PFSK-1 (cell line): ENCODE data around the gene POR.

Source experiments
- FOXP2 ChIP-seq: optimal IDR thresholded peaks from 2 replicates; pipeline ENCODE3; 2011; ENCODE audit warnings: borderline replicate concordance, control low read depth, inconsistent platforms; ENCODE audit not compliant: insufficient read depth; ENCODE audit errors: extremely low read length, extremely low read depth
- POLR2AphosphoS5 ChIP-seq: IDR thresholded peaks from 2 replicates; pipeline ENCODE4 v1.6.1; 2012; ENCODE audit warnings: low read depth, mild to moderate bottlenecking, control low read depth, low read length, moderate library complexity
- REST ChIP-seq, 2 experiments: IDR thresholded peaks; 2 replicates each; pipeline versions ENCODE4 v1.6.1 to v1.8.0; 2011 to 2012; ENCODE audit warnings: low read depth in 2 of 2, low read length in 2 of 2, control low read depth in 1 of 2, inconsistent platforms in 1 of 2, mild to moderate bottlenecking in 1 of 2, moderate library complexity in 1 of 2; ENCODE audit not compliant: insufficient read depth in 1 of 2
- SIN3A ChIP-seq: IDR thresholded peaks from 2 replicates; pipeline ENCODE4 v1.6.1; 2012; ENCODE audit warnings: mild to moderate bottlenecking, low read length, moderate library complexity, borderline replicate concordance; ENCODE audit not compliant: insufficient read depth
- TAF1 ChIP-seq: IDR thresholded peaks from 2 replicates; pipeline ENCODE4 v1.6.1; 2012; ENCODE audit warnings: low read length, control low read depth, borderline replicate concordance; ENCODE audit not compliant: insufficient read depth

POR gene

GRCh38 chr7:75985009-75985517 is 70.1 kb downstream of the POR start:
- TF ChIP-seq FOXP2 (no peak), REST (IDR thresholded peaks at IDR 0.05; ENCODE audit: insufficient read depth in 1 of 2, low read depth in 2 of 2, low read length in 2 of 2) (no peak), TAF1 (no peak), SIN3A (no peak), POLR2AphosphoS5 (no peak)

GRCh38 chr7:75985518-75986146 is 70.7 kb downstream of the POR start:
- TF ChIP-seq POLR2AphosphoS5: no peak
- TF ChIP-seq TAF1: no peak
- TF ChIP-seq FOXP2: no peak
- TF ChIP-seq REST (IDR thresholded peaks at IDR 0.05; ENCODE audit: insufficient read depth in 1 of 2, low read depth in 2 of 2, low read length in 2 of 2): no peak
- no peak for TF ChIP-seq SIN3A

GRCh38 chr7:75986147-75986781 is 71.3 kb downstream of the POR start:
- no peak for TF ChIP-seq TAF1
- TF ChIP-seq FOXP2: no peak
- TF ChIP-seq REST (IDR thresholded peaks at IDR 0.05; ENCODE audit: insufficient read depth in 1 of 2, low read depth in 2 of 2, low read length in 2 of 2): no peak
- TF ChIP-seq POLR2AphosphoS5: no peak
- TF ChIP-seq SIN3A: no peak

- no peak for TF ChIP-seq TAF1
- TF ChIP-seq FOXP2: no peak
- no peak for TF ChIP-seq REST (IDR thresholded peaks at IDR 0.05; ENCODE audit: insufficient read depth in 1 of 2, low read depth in 2 of 2, low read length in 2 of 2)
- TF ChIP-seq POLR2AphosphoS5: peak; percentile 37; the same call in 1 of the 2 replicates
Measured at GRCh38 chr7:75987026-75987804, 72.3 kb downstream of the POR start.
